ENCODE measurements around the gene RSPH3. TPM values are rescaled to one million over a fixed set of nuclear protein-coding genes. Genes with fewer than 3 reads are reported as not detected.

Gene RSPH3
- polyA plus RNA-seq, 1 of the 3 experiments (the other 2 are of a cell fraction), result 2.1 TPM

DNA sequence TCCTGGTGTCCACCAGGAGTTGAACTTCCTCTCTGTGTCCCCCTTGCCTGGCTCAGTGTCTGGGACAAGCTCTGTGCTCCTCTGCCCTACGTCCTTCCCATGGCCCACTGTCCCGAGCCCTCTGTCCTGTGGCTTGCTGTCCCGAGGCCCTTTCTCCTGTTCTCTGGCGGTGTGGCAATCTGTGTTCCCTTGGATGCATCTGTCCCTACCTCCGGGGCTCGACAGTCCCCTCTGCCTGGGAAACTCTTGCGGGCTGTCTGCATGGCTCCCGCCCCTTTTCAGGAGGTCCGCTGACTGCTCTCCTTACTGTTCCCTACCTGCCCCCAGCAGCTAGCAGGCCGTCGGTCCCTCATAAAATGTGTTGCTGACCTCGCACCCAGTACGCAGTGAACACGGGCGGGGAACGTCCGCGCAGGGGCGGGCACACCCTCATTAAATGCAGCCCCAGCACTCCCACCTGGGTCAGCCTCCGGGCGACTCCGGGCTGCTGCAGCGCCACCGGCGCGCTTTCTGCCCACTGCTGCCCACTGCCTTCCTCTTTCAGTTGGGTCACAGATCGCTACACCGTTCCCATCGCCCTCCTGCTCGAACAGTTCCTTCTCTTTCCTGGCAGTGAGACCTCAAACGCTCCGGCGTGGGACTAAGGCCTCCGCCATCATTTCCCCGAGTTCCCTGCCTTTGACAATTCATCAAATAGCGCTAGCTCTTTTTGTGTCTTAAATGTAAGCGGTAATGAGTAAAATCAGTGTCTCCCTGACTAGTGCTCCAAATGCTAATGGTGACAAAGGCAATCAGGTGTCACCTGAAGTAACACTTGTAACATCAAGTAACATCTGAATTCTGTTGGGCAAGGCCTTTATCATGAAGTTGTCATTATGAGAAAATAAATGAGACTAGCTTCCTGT, 60.5 kb downstream of the RSPH3 start (continued):
- TF ChIP-seq, protein P1, sequence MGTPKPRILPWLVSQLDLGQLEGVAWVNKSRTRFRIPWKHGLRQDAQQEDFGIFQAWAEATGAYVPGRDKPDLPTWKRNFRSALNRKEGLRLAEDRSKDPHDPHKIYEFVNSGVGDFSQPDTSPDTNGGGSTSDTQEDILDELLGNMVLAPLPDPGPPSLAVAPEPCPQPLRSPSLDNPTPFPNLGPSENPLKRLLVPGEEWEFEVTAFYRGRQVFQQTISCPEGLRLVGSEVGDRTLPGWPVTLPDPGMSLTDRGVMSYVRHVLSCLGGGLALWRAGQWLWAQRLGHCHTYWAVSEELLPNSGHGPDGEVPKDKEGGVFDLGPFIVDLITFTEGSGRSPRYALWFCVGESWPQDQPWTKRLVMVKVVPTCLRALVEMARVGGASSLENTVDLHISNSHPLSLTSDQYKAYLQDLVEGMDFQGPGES (IDR thresholded peaks at IDR 0.05; ENCODE audit: low read depth, low read length), result no peak
- no peak for TF ChIP-seq MXI1 (IDR thresholded peaks at IDR 0.05; ENCODE audit: low read depth, low read length)
- no peak for TF ChIP-seq SMC3 (IDR thresholded peaks at IDR 0.05; ENCODE audit: low read depth, low read length)

DNA sequence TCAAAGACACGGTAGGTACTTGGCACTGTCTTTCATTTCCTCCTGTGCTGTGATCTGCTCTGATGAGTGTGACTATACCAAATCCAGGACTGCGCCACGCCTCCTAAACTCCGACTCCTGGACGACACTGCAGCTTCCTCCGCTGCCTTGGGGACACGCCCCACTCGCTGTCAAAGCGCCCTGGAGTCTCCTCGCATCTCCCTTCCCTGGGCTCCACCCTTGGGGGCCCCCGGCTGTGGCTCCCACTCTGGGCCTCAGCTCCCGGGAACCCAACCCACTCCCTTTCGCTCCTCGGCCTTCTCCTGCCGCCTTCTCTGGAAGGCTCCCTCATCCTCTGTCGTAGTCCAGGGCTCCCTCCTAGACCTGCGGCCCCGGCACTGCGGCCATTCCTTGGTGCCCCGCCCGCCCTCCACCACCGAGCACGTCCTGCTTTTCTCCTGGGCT, 61.2 kb downstream of the RSPH3 start:
- WGBS (ENCODE audit: low lambda C conversion rate), result 93% methylated on average over 23 of the region's 23 CpGs
- Histone ChIP-seq H4K20me1 (ENCODE audit: insufficient read depth) (no peaks in the 10 kb centered on the region), H3K4me3 (ENCODE audit: low read depth in 2 of 2, low read length in 1 of 2) (no peak overlapping the region), H3K9me2 (no peaks in the 10 kb centered on the region), H3K27me3 (ENCODE audit: insufficient read depth) (no peaks in the 10 kb centered on the region), H3K9ac (no peak overlapping the region), H3F3A (replicated peaks; ENCODE audit: insufficient read depth) (no peaks in the 10 kb centered on the region), H2AFZ (ENCODE audit: low read depth) (no peak overlapping the region), H3K27ac (ENCODE audit: low read depth in 2 of 2, low read length in 1 of 2) (no peak overlapping the region), H3K36me3 (replicated peaks in 1 of 2; ENCODE audit: control insufficient read depth in 1 of 2, insufficient read depth in 2 of 2, low read length in 1 of 2) (no peaks in the 10 kb centered on the region), H3K4me2 (no peak overlapping the region), H3K79me2 (ENCODE audit: insufficient read depth) (no peaks in the 10 kb centered on the region), H3K9me3 (0 out of 2 replicates have a peak, but pooled peaks cover 3% of the 10 kb centered on the region), H3K4me1 (ENCODE audit: control insufficient read depth in 1 of 2, insufficient read depth in 2 of 2, low read depth in 1 of 2, low read length in 1 of 2) (no peaks in the 10 kb centered on the region)
- POLR2A ChIA-PET, result no interaction called here
- no peak for DNase-seq
- TF ChIP-seq POLR2AphosphoS5 (IDR thresholded peaks at IDR 0.05; ENCODE audit: low read depth, low read length), result no peak
- no peak for TF ChIP-seq TAF1 (IDR thresholded peaks at IDR 0.05; ENCODE audit: borderline replicate concordance, low read depth, low read length)
- no peak for TF ChIP-seq TEAD4 (IDR thresholded peaks at IDR 0.05; ENCODE audit: borderline replicate concordance, insufficient read depth)
- CTCF ChIA-PET, result no interaction called here

DNA sequence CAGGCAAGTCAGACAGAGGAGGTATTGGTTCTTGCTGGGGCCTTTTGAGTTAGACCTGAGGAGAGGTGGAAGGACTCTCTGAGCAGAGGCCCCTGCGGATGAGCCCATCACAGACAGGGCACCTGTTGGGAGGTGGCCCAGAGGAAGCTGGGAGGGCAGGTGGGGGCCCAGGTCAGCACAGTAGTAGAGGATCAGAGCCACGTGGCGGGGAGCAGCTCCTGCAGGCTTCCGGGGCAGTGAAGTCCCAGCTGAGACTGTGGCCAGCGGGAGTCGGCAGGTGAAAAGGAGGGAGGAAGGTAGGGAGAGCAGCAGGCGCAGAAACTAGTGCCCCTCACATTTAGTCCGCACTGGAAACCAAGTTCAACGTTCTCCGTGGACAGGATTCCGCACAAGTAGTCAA, 61.8 kb downstream of the RSPH3 start:
- Histone ChIP-seq H2AFZ (ENCODE audit: low read depth) (no peak overlapping the region), H3K4me1 (ENCODE audit: control insufficient read depth in 1 of 2, insufficient read depth in 2 of 2, low read depth in 1 of 2, low read length in 1 of 2) (no peaks in the 10 kb centered on the region), H3K9ac (no peak overlapping the region), H3K36me3 (replicated peaks in 1 of 2; ENCODE audit: control insufficient read depth in 1 of 2, insufficient read depth in 2 of 2, low read length in 1 of 2) (no peaks in the 10 kb centered on the region), H3K4me3 (ENCODE audit: low read depth in 2 of 2, low read length in 1 of 2) (no peak overlapping the region), H3K4me2 (no peak overlapping the region), H3K9me3 (0 out of 2 replicates have a peak, but pooled peaks cover 3% of the 10 kb centered on the region), H4K20me1 (ENCODE audit: insufficient read depth) (no peaks in the 10 kb centered on the region), H3F3A (replicated peaks; ENCODE audit: insufficient read depth) (no peaks in the 10 kb centered on the region), H3K79me2 (ENCODE audit: insufficient read depth) (no peaks in the 10 kb centered on the region), H3K27me3 (ENCODE audit: insufficient read depth) (no peaks in the 10 kb centered on the region), H3K27ac (ENCODE audit: low read depth in 2 of 2, low read length in 1 of 2) (no peak overlapping the region), H3K9me2 (no peaks in the 10 kb centered on the region)
- DNase-seq, result no peak
- WGBS (ENCODE audit: low lambda C conversion rate), result 90% methylated on average over 11 of the region's 11 CpGs
- ChIA-PET POLR2A (no interaction called here), CTCF (no interaction called here)
- TF ChIP-seq NFIC (IDR thresholded peaks at IDR 0.05; ENCODE audit: borderline replicate concordance), result no peak
- no peak for TF ChIP-seq RCOR1 (IDR thresholded peaks at IDR 0.05; ENCODE audit: low read length)
- TF ChIP-seq YY1 (IDR thresholded peaks at IDR 0.05; ENCODE audit: low read depth), result no peak
- TF ChIP-seq, protein P2, sequence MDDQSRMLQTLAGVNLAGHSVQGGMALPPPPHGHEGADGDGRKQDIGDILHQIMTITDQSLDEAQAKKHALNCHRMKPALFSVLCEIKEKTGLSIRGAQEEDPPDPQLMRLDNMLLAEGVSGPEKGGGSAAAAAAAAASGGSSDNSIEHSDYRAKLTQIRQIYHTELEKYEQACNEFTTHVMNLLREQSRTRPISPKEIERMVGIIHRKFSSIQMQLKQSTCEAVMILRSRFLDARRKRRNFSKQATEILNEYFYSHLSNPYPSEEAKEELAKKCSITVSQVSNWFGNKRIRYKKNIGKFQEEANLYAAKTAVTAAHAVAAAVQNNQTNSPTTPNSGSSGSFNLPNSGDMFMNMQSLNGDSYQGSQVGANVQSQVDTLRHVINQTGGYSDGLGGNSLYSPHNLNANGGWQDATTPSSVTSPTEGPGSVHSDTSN (IDR thresholded peaks at IDR 0.05), result no peak
- TF ChIP-seq MEF2A (IDR thresholded peaks at IDR 0.05; ENCODE audit: borderline replicate concordance, low read depth), result no peak
- TF ChIP-seq GATA2 (CRISPR knock-in tag; IDR thresholded peaks at IDR 0.05), result no peak
- TF ChIP-seq, protein P3, sequence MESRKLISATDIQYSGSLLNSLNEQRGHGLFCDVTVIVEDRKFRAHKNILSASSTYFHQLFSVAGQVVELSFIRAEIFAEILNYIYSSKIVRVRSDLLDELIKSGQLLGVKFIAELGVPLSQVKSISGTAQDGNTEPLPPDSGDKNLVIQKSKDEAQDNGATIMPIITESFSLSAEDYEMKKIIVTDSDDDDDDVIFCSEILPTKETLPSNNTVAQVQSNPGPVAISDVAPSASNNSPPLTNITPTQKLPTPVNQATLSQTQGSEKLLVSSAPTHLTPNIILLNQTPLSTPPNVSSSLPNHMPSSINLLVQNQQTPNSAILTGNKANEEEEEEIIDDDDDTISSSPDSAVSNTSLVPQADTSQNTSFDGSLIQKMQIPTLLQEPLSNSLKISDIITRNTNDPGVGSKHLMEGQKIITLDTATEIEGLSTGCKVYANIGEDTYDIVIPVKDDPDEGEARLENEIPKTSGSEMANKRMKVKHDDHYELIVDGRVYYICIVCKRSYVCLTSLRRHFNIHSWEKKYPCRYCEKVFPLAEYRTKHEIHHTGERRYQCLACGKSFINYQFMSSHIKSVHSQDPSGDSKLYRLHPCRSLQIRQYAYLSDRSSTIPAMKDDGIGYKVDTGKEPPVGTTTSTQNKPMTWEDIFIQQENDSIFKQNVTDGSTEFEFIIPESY (IDR thresholded peaks at IDR 0.05; ENCODE audit: borderline replicate concordance, low read depth), result no peak
- no peak for TF ChIP-seq EZH2phosphoT487 (IDR thresholded peaks at IDR 0.05; ENCODE audit: borderline replicate concordance, low read depth)
- TF ChIP-seq, protein P4, sequence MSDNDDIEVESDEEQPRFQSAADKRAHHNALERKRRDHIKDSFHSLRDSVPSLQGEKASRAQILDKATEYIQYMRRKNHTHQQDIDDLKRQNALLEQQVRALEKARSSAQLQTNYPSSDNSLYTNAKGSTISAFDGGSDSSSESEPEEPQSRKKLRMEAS (IDR thresholded peaks at IDR 0.05; ENCODE audit: low read depth), result no peak
- no peak for TF ChIP-seq MXI1 (IDR thresholded peaks at IDR 0.05; ENCODE audit: low read depth, low read length)
- no peak for TF ChIP-seq CHD2 (IDR thresholded peaks at IDR 0.05; ENCODE audit: low read length, partially characterized antibody)
- TF ChIP-seq, protein P5, sequence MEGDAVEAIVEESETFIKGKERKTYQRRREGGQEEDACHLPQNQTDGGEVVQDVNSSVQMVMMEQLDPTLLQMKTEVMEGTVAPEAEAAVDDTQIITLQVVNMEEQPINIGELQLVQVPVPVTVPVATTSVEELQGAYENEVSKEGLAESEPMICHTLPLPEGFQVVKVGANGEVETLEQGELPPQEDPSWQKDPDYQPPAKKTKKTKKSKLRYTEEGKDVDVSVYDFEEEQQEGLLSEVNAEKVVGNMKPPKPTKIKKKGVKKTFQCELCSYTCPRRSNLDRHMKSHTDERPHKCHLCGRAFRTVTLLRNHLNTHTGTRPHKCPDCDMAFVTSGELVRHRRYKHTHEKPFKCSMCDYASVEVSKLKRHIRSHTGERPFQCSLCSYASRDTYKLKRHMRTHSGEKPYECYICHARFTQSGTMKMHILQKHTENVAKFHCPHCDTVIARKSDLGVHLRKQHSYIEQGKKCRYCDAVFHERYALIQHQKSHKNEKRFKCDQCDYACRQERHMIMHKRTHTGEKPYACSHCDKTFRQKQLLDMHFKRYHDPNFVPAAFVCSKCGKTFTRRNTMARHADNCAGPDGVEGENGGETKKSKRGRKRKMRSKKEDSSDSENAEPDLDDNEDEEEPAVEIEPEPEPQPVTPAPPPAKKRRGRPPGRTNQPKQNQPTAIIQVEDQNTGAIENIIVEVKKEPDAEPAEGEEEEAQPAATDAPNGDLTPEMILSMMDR (IDR thresholded peaks at IDR 0.05), result no peak
- TF ChIP-seq FOSL2 (IDR thresholded peaks at IDR 0.05; ENCODE audit: borderline replicate concordance, low read depth), result no peak
- TF ChIP-seq RXRA (IDR thresholded peaks at IDR 0.05; ENCODE audit: borderline replicate concordance, low read depth), result no peak

All from SK-N-SH (cell line).